SK-N-SH treated with all-trans-retinoic acid at 6 μM for 48 hours (cell line): ENCODE data around the gene RASGRF2.

ENCODE experiments used
- ATAC-seq: fragments of 200-7000 bp; cut with Tn5 transposase; 3 replicates; pipeline ENCODE4 v1.9.1; 2020; ENCODE audit warnings: mild to moderate bottlenecking, moderate library complexity
- ARNTL ChIP-seq: fragments of 450-650 bp; formaldehyde crosslinking; IDR thresholded peaks from 2 replicates; pipeline ENCODE4 v1.5.0; 2020; ENCODE audit warnings: low read depth, mild to moderate bottlenecking, moderate library complexity, borderline replicate concordance
- BACH2 ChIP-seq: fragments of 250-450 bp; sonication (Bioruptor Pico); IDR thresholded peaks from 2 replicates; pipeline ENCODE4 v1.9.0; 2021; ENCODE audit warnings: mild to moderate bottlenecking, borderline replicate concordance
- CREB5 ChIP-seq: fragments of 250-450 bp; sonication (Bioruptor Pico); IDR thresholded peaks from 2 replicates; pipeline ENCODE4 v1.5.1; 2020; ENCODE audit warnings: low read depth, mild to moderate bottlenecking, moderate library complexity
- CSDC2 ChIP-seq: fragments of 250-450 bp; sonication (Bioruptor Pico); IDR thresholded peaks from 2 replicates; pipeline ENCODE4 v1.5.0; 2020; ENCODE audit warnings: mild to moderate bottlenecking, moderate library complexity
- CSRNP3 ChIP-seq: fragments of 250-450 bp; sonication (Bioruptor Pico); IDR thresholded peaks from 2 replicates; pipeline ENCODE4 v1.5.1; 2021; ENCODE audit warnings: mild to moderate bottlenecking, moderate library complexity
- ESRRG ChIP-seq: fragments of 250-450 bp; sonication (Bioruptor Pico); IDR thresholded peaks from 2 replicates; pipeline ENCODE4 v1.6.1; 2021; ENCODE audit warnings: mild to moderate bottlenecking
- GLIS3 ChIP-seq: fragments of 250-450 bp; sonication (Bioruptor Pico); IDR thresholded peaks from 2 replicates; pipeline ENCODE4 v1.5.0; 2020; ENCODE audit warnings: mild to moderate bottlenecking, moderate library complexity
- ISL1 ChIP-seq: fragments of 250-450 bp; sonication (Bioruptor Pico); IDR thresholded peaks from 2 replicates; pipeline ENCODE4 v2.1.2; 2022; ENCODE audit warnings: mild to moderate bottlenecking, moderate library complexity
- OSR1 ChIP-seq: fragments of 250-450 bp; sonication (Bioruptor Pico); IDR thresholded peaks from 2 replicates; pipeline ENCODE4 v1.8.0; 2022; ENCODE audit warnings: moderate library complexity, mild to moderate bottlenecking, inconsistent platforms
- PATZ1 ChIP-seq: fragments of 250-450 bp; sonication (Bioruptor Pico); IDR thresholded peaks from 2 replicates; pipeline ENCODE4 v1.8.0; 2020; ENCODE audit warnings: mild to moderate bottlenecking, moderate library complexity, borderline replicate concordance
- PPARA ChIP-seq: fragments of 250-450 bp; sonication (Bioruptor Pico); IDR thresholded peaks from 2 replicates; pipeline ENCODE4 v1.5.0; 2020; ENCODE audit warnings: mild to moderate bottlenecking, borderline replicate concordance
- SNAI2 ChIP-seq: fragments of 250-450 bp; sonication (Bioruptor Pico); IDR thresholded peaks from 2 replicates; pipeline ENCODE4 v1.5.0; 2020; ENCODE audit warnings: mild to moderate bottlenecking, moderate library complexity
- TOX ChIP-seq: fragments of 250-450 bp; sonication (Bioruptor Pico); IDR thresholded peaks from 2 replicates; pipeline ENCODE4 v1.8.0; 2021; ENCODE audit warnings: mild to moderate bottlenecking, moderate library complexity, borderline replicate concordance
- TSHZ2 ChIP-seq: fragments of 250-450 bp; sonication (Bioruptor Pico); IDR thresholded peaks from 2 replicates; pipeline ENCODE4 v1.5.0; 2020; ENCODE audit warnings: mild to moderate bottlenecking, moderate library complexity
- ZC3H10 ChIP-seq: fragments of 250-450 bp; sonication (Bioruptor Pico); IDR thresholded peaks from 2 replicates; pipeline ENCODE4 v1.5.1; 2021; ENCODE audit warnings: mild to moderate bottlenecking, moderate library complexity
- ZFP3 ChIP-seq: fragments of 250-450 bp; sonication (Bioruptor Pico); IDR thresholded peaks from 2 replicates; pipeline ENCODE4 v1.5.0; 2020; ENCODE audit warnings: mild to moderate bottlenecking, moderate library complexity
- ZFP30 ChIP-seq: fragments of 450-650 bp; formaldehyde crosslinking; IDR thresholded peaks from 2 replicates; pipeline ENCODE4 v1.5.0; 2022; ENCODE audit warnings: mild to moderate bottlenecking, moderate library complexity
- ZNF565 ChIP-seq: fragments of 450-650 bp; formaldehyde crosslinking; conservative IDR thresholded peaks from 2 replicates; pipeline ENCODE4 v1.5.0; 2020; ENCODE audit warnings: low read depth, mild to moderate bottlenecking, moderate library complexity
- ZNF70 ChIP-seq: fragments of 450-650 bp; formaldehyde crosslinking; IDR thresholded peaks from 2 replicates; pipeline ENCODE4 v1.5.0; 2020; ENCODE audit warnings: mild to moderate bottlenecking, moderate library complexity
- ZNF8 ChIP-seq: fragments of 450-650 bp; formaldehyde crosslinking; IDR thresholded peaks from 2 replicates; pipeline ENCODE4 v1.5.0; 2020; ENCODE audit warnings: mild to moderate bottlenecking, moderate library complexity

RASGRF2 gene

GRCh38 chr5:81156732-81157131 lies 196.6 kb downstream of the RASGRF2 start (continued):
- TF ChIP-seq CREB5 (CRISPR knock-in tag) (no peak), ISL1 (CRISPR knock-in tag) (no peak), ZFP30 (CRISPR knock-in tag) (no peak), ARNTL (no peak)

GRCh38 chr5:81161012-81161601 lies 200.9 kb downstream of the RASGRF2 start:
- TF ChIP-seq ZNF8: no peak
- no peak for TF ChIP-seq ZFP3 (CRISPR knock-in tag)
- TF ChIP-seq TSHZ2 (CRISPR knock-in tag): no peak
- no peak for TF ChIP-seq CSRNP3
- no peak for TF ChIP-seq GLIS3 (CRISPR knock-in tag)
- no peak for TF ChIP-seq TOX (CRISPR knock-in tag)
- no peak for TF ChIP-seq OSR1 (CRISPR knock-in tag)
- TF ChIP-seq ISL1 (CRISPR knock-in tag): no peak
- TF ChIP-seq PPARA (CRISPR knock-in tag): no peak
- TF ChIP-seq CREB5 (CRISPR knock-in tag): no peak
- no peak for TF ChIP-seq SNAI2 (CRISPR knock-in tag)
- TF ChIP-seq BACH2 (CRISPR knock-in tag): no peak
- TF ChIP-seq ZNF70 (CRISPR knock-in tag): no peak
- no peak for ATAC-seq

GRCh38 chr5:81162501-81162900 lies 202.3 kb downstream of the RASGRF2 start:
- ATAC-seq: no peak

More at GRCh38 chr5:81162501-81162900, 202.3 kb downstream of the RASGRF2 start:
- TF ChIP-seq CREB5 (CRISPR knock-in tag): no peak
- no peak for TF ChIP-seq ZNF565 (CRISPR knock-in tag)
- TF ChIP-seq OSR1 (CRISPR knock-in tag): no peak
- no peak for TF ChIP-seq SNAI2 (CRISPR knock-in tag)
- no peak for TF ChIP-seq TSHZ2 (CRISPR knock-in tag)
- TF ChIP-seq TOX (CRISPR knock-in tag): no peak
- no peak for TF ChIP-seq PATZ1
- no peak for TF ChIP-seq ZFP3 (CRISPR knock-in tag)
- TF ChIP-seq BACH2 (CRISPR knock-in tag): no peak
- no peak for TF ChIP-seq CSDC2 (CRISPR knock-in tag)
- no peak for TF ChIP-seq ESRRG (CRISPR knock-in tag)
- no peak for TF ChIP-seq ZNF8
- no peak for TF ChIP-seq ZC3H10 (CRISPR knock-in tag)
